Subcutaneous abdominal adipose tissue (tissue), 5 donors: Measurements from ENCODE around the gene PAX5.
A peak's percentile ranks its signal among the peaks of the same experiment; 100 is the strongest.

Experiments used
- H3K27ac ChIP-seq: one replicate; pipeline ENCODE4 v1.7.0; 2013; ENCODE audit warnings: low read depth, mild to moderate bottlenecking, inconsistent platforms, low read length, moderate library complexity
- H3K27me3 ChIP-seq, 5 donors: one replicate each; pipeline ENCODE4 v1.7.0; 2013; ENCODE audit warnings: low read length in 5 of 5, inconsistent platforms in 1 of 5; ENCODE audit not compliant: control insufficient read depth in 5 of 5, insufficient read depth in 4 of 5
- H3K36me3 ChIP-seq, 5 donors: one replicate each; pipeline ENCODE4 v1.7.0; 2013; ENCODE audit warnings: low read length in 5 of 5; ENCODE audit not compliant: control insufficient read depth in 5 of 5, insufficient read depth in 5 of 5
- H3K4me1 ChIP-seq, 5 donors: one replicate each; pipeline ENCODE4 v1.7.0; 2013; ENCODE audit warnings: low read length in 5 of 5, mild to moderate bottlenecking in 3 of 5, moderate library complexity in 1 of 5; ENCODE audit not compliant: control insufficient read depth in 5 of 5, insufficient read depth in 5 of 5
- H3K4me3 ChIP-seq, 5 donors: one replicate each; pipeline ENCODE4 v1.7.0; 2013; ENCODE audit warnings: low read length in 5 of 5, low read depth in 1 of 5
- H3K9ac ChIP-seq, 5 donors: one replicate each; pipeline ENCODE4 v1.7.0; 2013; ENCODE audit warnings: low read length in 5 of 5, mild to moderate bottlenecking in 4 of 5, moderate library complexity in 3 of 5
- H3K9me3 ChIP-seq, 5 donors: one replicate each; pipeline ENCODE4 v1.7.0; 2013; ENCODE audit warnings: low read length in 5 of 5; ENCODE audit not compliant: control insufficient read depth in 5 of 5
- donor health status: healthy.
- donor health status: healthy.
- donor health status: healthy.
- donor health status: healthy.
- donor health status: healthy.

Gene PAX5

DNA sequence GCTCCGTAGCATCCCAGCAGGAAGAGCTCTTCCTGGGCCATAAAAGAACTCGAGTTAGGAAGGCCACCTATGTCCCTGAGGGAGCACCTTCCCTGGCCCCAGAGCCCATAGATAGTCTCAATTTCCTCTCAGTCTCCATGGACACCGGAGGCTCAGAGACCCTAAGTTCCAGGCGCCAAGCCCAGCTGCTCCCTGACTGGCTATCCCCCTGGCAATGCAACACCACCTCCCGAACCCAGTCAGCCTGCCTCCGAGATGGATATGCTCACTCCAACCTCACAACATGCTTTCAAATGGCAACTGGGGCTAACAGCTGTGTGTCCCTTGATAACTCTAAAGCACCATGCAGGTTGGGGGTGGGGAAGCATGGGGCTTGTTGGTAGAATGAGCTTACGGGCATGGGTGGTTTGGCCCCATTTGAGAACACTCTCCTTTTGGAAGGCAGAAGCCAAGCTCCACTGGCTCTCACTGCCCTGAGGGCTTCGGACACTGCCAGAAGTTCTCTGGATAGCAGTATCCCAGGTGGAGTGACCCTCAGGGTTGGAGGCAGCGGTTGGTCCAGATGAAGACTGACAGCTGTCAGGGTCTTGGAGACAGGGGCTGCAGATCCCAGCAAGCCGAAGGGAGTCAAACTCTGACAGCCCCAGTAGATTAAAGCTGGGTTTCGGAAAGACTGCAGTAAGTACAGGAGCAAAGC, 165.3 kb downstream of the PAX5 start:
- no peak overlapping the region for H3K9ac ChIP-seq
- H3K27ac ChIP-seq = no peak overlapping the region
- no peak overlapping the region for H3K4me3 ChIP-seq
- no peaks in the 10 kb centered on the region for H3K4me1 ChIP-seq
- peaks cover 5 to 24% (median 12%) of the 10 kb centered on the region in 5 donors for H3K27me3 ChIP-seq
- H3K36me3 ChIP-seq = no peaks in the 10 kb centered on the region
- no peaks in the 10 kb centered on the region for H3K9me3 ChIP-seq

- peaks cover under 1 to 24% (median 11%) of the 10 kb centered on the region in 5 donors for H3K27me3 ChIP-seq
- no peak overlapping the region for H3K4me3 ChIP-seq
- no peak overlapping the region for H3K9ac ChIP-seq
- H3K9me3 ChIP-seq = no peaks in the 10 kb centered on the region
- H3K36me3 ChIP-seq = no peaks in the 10 kb centered on the region
- H3K27ac ChIP-seq = no peak overlapping the region
- H3K4me1 ChIP-seq = no peaks in the 10 kb centered on the region
Observed at GRCh38 chr9:36867672-36868471, 166.2 kb downstream of the PAX5 start.

DNA sequence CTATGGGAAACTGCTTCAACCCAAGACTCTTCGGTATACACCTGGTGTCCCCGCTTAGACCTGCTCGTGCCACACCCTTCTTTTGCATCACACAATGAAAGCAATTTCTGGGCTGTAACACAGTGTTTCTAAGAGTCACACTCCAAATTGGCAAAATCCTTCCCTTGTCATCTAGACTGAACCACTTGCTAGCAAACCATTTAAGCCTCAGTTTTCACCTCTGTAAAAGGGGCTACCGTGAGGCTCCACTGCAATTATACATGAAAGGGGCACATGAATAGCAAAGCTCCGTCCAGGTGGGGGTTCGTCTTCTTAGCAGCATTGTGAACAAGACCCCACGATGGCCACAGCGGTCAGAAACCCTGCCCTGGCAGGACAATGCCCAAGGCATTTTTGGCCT, 166.8 kb downstream of the PAX5 start:
- Histone ChIP-seq H3K9me3 (no peaks in the 10 kb centered on the region), H3K4me3 (no peak overlapping the region), H3K27ac (no peak overlapping the region), H3K36me3 (no peaks in the 10 kb centered on the region), H3K27me3 (peaks cover 0 to 24% (median 13%) of the 10 kb centered on the region in 5 donors), H3K9ac (no peak overlapping the region), H3K4me1 (no peaks in the 10 kb centered on the region)

- no peaks in the 10 kb centered on the region for H3K4me1 ChIP-seq
- peaks cover 0 to 24% (median 13%) of the 10 kb centered on the region in 5 donors for H3K27me3 ChIP-seq
- no peaks in the 10 kb centered on the region for H3K36me3 ChIP-seq
- no peak overlapping the region for H3K27ac ChIP-seq
- H3K4me3 ChIP-seq = no peak overlapping the region
- no peak overlapping the region for H3K9ac ChIP-seq
- no peaks in the 10 kb centered on the region for H3K9me3 ChIP-seq
Observed at GRCh38 chr9:36866840-36867239, 167.2 kb downstream of the PAX5 start.

- H3K9me3 ChIP-seq = no peaks in the 10 kb centered on the region
- H3K4me3 ChIP-seq = no peak overlapping the region
- H3K9ac ChIP-seq = no peak overlapping the region
- H3K4me1 ChIP-seq = no peaks in the 10 kb centered on the region
- peaks cover 0 to 24% (median 13%) of the 10 kb centered on the region in 5 donors for H3K27me3 ChIP-seq
- H3K36me3 ChIP-seq = no peaks in the 10 kb centered on the region
- H3K27ac ChIP-seq = no peak overlapping the region
Observed at GRCh38 chr9:36865731-36866635, 168.1 kb downstream of the PAX5 start.

DNA sequence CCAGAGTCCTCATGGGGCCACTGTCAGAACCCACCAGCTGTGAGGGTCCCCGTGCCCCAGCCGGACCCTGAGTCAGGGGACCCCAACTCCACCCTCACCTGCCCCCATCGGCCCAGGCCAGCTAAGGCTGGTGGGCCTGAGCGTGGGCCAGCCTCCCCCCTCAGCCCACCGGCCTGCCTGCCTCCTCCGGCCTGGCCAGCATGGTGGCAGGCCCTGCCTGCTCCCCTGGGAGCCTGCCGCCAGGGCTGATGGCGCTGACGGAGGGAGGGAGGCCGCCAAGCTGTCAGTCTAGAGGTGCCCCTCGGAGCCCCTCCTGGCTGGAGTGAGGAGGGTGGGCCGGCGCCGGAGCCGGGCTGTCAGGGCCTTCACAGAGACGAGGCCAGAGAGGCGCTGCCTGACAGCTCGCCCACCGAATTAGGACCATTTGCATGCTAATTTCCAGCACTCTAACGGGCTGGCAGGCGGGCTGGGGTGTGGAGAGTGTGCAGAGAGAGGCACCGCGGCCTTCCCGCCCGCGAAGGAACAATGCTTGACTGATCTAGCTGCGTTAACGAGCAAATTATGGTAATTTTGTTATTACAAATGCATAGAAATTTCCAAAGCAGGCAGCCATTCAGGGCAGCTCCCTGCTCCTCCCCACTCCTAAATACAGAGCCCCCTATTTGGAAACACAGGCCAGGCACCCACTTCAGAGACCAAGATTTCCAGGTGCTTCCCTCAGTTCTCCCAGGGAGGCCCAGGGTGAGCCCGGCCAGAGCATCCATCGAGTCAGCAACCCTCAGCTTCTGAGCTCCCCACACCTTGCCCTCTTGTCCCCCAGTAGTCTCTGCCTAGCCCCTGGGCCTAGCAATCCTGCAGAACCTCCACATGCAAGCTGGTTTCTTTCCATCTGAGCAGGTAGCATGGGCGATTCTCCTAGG, 169.3 kb downstream of the PAX5 start:
- peaks cover 0 to 29% (median 13%) of the 10 kb centered on the region in 5 donors for H3K27me3 ChIP-seq
- H3K9me3 ChIP-seq = no peaks in the 10 kb centered on the region
- H3K4me1 ChIP-seq = no peaks in the 10 kb centered on the region
- H3K4me3 ChIP-seq = no peak overlapping the region
- no peak overlapping the region for H3K27ac ChIP-seq
- H3K9ac ChIP-seq = peak overlapping the region in 1 of 5 donors; percentile 35
- no peaks in the 10 kb centered on the region for H3K36me3 ChIP-seq

GRCh38 chr9:36862206-36863145, 171.6 kb downstream of the PAX5 start:
- no peak overlapping the region for H3K27ac ChIP-seq
- no peaks in the 10 kb centered on the region for H3K36me3 ChIP-seq
- peaks cover 5 to 22% (median 15%) of the 10 kb centered on the region in 5 donors for H3K27me3 ChIP-seq
- no peaks in the 10 kb centered on the region for H3K9me3 ChIP-seq
- H3K4me1 ChIP-seq = no peaks in the 10 kb centered on the region
- H3K9ac ChIP-seq = no peak overlapping the region
- H3K4me3 ChIP-seq = no peak overlapping the region

DNA sequence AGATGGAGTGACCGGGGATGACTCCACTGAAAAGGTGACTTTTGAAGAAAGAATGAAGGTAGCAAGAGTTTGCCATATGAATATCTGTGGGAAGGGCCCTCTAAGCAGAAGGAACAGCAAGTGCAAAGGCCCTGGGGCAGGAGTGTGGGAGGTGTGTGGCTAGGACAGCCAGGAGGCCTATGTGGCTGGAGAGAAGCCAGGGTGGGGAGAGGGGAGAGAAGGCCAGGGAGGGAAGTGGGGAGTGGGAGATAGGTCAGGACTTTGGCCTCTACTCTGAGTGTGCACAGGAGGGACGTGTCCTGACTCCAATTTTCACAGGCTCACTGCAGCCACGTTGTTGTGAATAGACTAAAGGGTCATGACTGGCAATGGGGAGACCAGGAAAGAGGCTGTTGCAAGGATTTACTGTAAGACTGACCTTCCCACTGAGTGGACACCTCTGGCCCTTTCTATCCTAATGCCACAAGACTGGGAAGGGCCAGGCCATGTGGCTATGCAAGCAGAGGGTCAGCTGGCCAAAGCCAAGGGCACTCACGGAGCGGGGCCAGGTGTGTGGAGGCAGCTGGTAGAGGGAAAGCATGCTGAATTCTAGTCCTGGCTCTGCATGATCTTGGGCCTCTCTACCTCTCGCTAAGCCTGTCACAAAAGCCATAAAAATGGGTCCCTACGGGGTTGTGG, 172.4 kb downstream of the PAX5 start:
- H3K9ac ChIP-seq = no peak overlapping the region
- H3K36me3 ChIP-seq = no peaks in the 10 kb centered on the region
- no peak overlapping the region for H3K27ac ChIP-seq
- no peaks in the 10 kb centered on the region for H3K4me1 ChIP-seq
- peaks cover 5 to 20% (median 15%) of the 10 kb centered on the region in 5 donors for H3K27me3 ChIP-seq
- H3K4me3 ChIP-seq = no peak overlapping the region
- H3K9me3 ChIP-seq = no peaks in the 10 kb centered on the region
